Prostate gland (tissue), 2 donors: Measurements from ENCODE around the gene UPK2. TPM values are rescaled to one million over a fixed set of nuclear protein-coding genes. Genes with fewer than 3 reads are reported as not detected.
A peak's percentile ranks its signal among the peaks of the same experiment; 100 is the strongest.

Experiments used
- DNase-seq: peaks from one replicate; pipeline ENCODE4 v3.0.0-alpha.2; 2019; ENCODE audit warnings: low spot score
- H3K27ac ChIP-seq, 2 donors: fragments of 200-600 bp; sonication (generic); 2 replicates each; pipeline ENCODE4 v1.5.1; 2017 to 2019
- H3K27me3 ChIP-seq: fragments of 200-600 bp; sonication (generic); replicated peaks from 2 replicates; pipeline ENCODE4 v1.5.1; 2019; ENCODE audit not compliant: insufficient read depth
- H3K36me3 ChIP-seq, 2 donors: fragments of 200-600 bp; sonication (generic); 1 replicate in 1 of 2; 2 replicates in 1 of 2; pipeline versions ENCODE4 v1.5.1 to v1.8.1; 2017 to 2019
- H3K4me1 ChIP-seq: fragments of 200-600 bp; sonication (generic); replicated peaks from 2 replicates; pipeline ENCODE4 v1.5.1; 2019
- H3K4me3 ChIP-seq, 2 donors: fragments of 200-600 bp; sonication (generic); 2 replicates each; pipeline ENCODE4 v1.5.1; 2017 to 2019
- H3K9me3 ChIP-seq: fragments of 200-600 bp; sonication (generic); 2 replicates; pipeline ENCODE4 v1.5.1; 2017
- CTCF ChIP-seq, 4 experiments: fragments of 200-600 bp in 2 of 4; fragments of 450-650 bp in 2 of 4; sonication (generic) in 2 of 4; IDR thresholded peaks; 1 replicate in 3 of 4; 2 replicates in 1 of 4; pipeline ENCODE4 v1.5.1; 2016 to 2019; ENCODE audit warnings: antibody characterized with exemption in 4 of 4, mild to moderate bottlenecking in 2 of 4, moderate library complexity in 2 of 4
- POLR2A ChIP-seq: fragments of 450-650 bp; IDR thresholded peaks from one replicate; pipeline ENCODE4 v1.6.1; 2016; ENCODE audit warnings: antibody characterized with exemption, mild to moderate bottlenecking
- POLR2AphosphoS5 ChIP-seq: sonication (generic); formaldehyde crosslinking; IDR thresholded peaks from one replicate; pipeline ENCODE4 v1.6.1; 2017; ENCODE audit warnings: antibody characterized with exemption
- WGBS: methylation state at CpG from one replicate; pipeline ENCODE4 v1.1.5; 2018; 5-methylcytosine and 5-hydroxymethylcytosine counted together
- intact Hi-C: fragments of 100-400 bp; cut with DNase I; formaldehyde crosslinking; loops from one replicate; pipeline ENCODE4 v1.14.2; 2022
- total RNA-seq, 2 donors: library from RNA; depleted of rRNA; stranded (reverse); fragments of >200 nt; gene quantifications; one replicate each; pipeline ENCODE4 v1.1.0, GENCODE V29; 2016

UPK2 gene
- total RNA-seq, 2 donors from 2014 or later = not detected

GRCh38 chr11:118996926-118997626 lies 41.0 kb downstream of the UPK2 start:
- Histone ChIP-seq H3K36me3 (no peaks in the 10 kb centered on the region), H3K27ac (peak overlapping the region; percentile 68 to 69), H3K9me3 (no peaks in the 10 kb centered on the region), H3K4me3 (peak overlapping the region; percentile 52 to 64), H3K4me1 (peaks cover 5% of the 10 kb centered on the region), H3K27me3 (no peaks in the 10 kb centered on the region)
- TF ChIP-seq POLR2AphosphoS5 (no peak), POLR2A (no peak), CTCF (IDR thresholded peaks at IDR 0.05) (no peak)
- no peak for DNase-seq
- WGBS = 26% methylated on average over 22 of the region's 22 CpGs
- intact Hi-C loops = no loop called here

- Histone ChIP-seq H3K4me3 (peak within 1 kb of the TSS; percentile 52 to 64), H3K4me1 (peaks cover 5% of the 10 kb centered on the region), H3K27me3 (no peaks in the 10 kb centered on the region), H3K9me3 (no peaks in the 10 kb centered on the region), H3K27ac (peak within 1 kb of the TSS; percentile 68 to 69), H3K36me3 (no peaks in the 10 kb centered on the region)
- peak; percentile 85 for TF ChIP-seq POLR2A
- TF ChIP-seq CTCF (IDR thresholded peaks at IDR 0.05) = peak in 3 of 4 experiments; percentile 17 to 49 (median 40)
- TF ChIP-seq POLR2AphosphoS5 = peak; percentile 96
- peak; percentile 89 for DNase-seq
- under 1% methylated on average over 47 of the region's 54 CpGs for WGBS
- intact Hi-C loops = no loop called here
Measured at GRCh38 chr11:118997627-118998387, 41.7 kb downstream of the UPK2 start, which contains the start of gene CENATAC. Gene CENATAC, plus strand, starts transcription at chr11:118998138. Its CDS starts 60 bp downstream, at chr11:118998198.

- H3K27ac ChIP-seq = peak overlapping the region; percentile 68 to 69
- DNase-seq = no peak
- under 1% methylated on average over 19 of the region's 19 CpGs for WGBS
- no peaks in the 10 kb centered on the region for H3K27me3 ChIP-seq
- peaks cover 5% of the 10 kb centered on the region for H3K4me1 ChIP-seq
- intact Hi-C loops = no loop called here
- peak overlapping the region; percentile 52 to 64 for H3K4me3 ChIP-seq
- no peaks in the 10 kb centered on the region for H3K9me3 ChIP-seq
- no peaks in the 10 kb centered on the region for H3K36me3 ChIP-seq
- TF ChIP-seq POLR2AphosphoS5 (no peak), POLR2A (no peak), CTCF (IDR thresholded peaks at IDR 0.05) (no peak)
Measured at GRCh38 chr11:118998388-118998717, 42.3 kb downstream of the UPK2 start.

GRCh38 chr11:118998822-118999221 lies 42.7 kb downstream of the UPK2 start:
- H3K4me1 ChIP-seq = peaks cover 5% of the 10 kb centered on the region
- TF ChIP-seq CTCF (IDR thresholded peaks at IDR 0.05) = no peak
- peak; percentile 33 for TF ChIP-seq POLR2AphosphoS5
- peak; percentile 23 for TF ChIP-seq POLR2A
- peak overlapping the region; percentile 68 to 69 for H3K27ac ChIP-seq
- no peaks in the 10 kb centered on the region for H3K27me3 ChIP-seq
- WGBS = 28% methylated on average over 6 of the region's 6 CpGs
- intact Hi-C loops = no loop called here
- no peaks in the 10 kb centered on the region for H3K36me3 ChIP-seq
- H3K9me3 ChIP-seq = no peaks in the 10 kb centered on the region
- peak overlapping the region; percentile 52 to 64 for H3K4me3 ChIP-seq
- DNase-seq = no peak
